Trophoblast cell (in vitro differentiated cells and primary cell): ENCODE results near the gene PDE1A.

Experiments
- DNase-seq, 2 donors: peaks; one replicate each; pipeline ENCODE4 v3.0.0-alpha.2; 2016
- H2AFZ ChIP-seq: 2 replicates; pipeline ENCODE4 v1.6.1; 2013; ENCODE audit warnings: low read length, moderate library complexity, mild to moderate bottlenecking; ENCODE audit not compliant: insufficient read depth, poor library complexity
- H2AK5ac ChIP-seq: 2 replicates; pipeline ENCODE4 v1.6.1; 2013; ENCODE audit warnings: mild to moderate bottlenecking, low read length
- H2BK120ac ChIP-seq: 2 replicates; pipeline ENCODE4 v1.6.1; 2013; ENCODE audit warnings: low read length, mild to moderate bottlenecking, moderate library complexity; ENCODE audit not compliant: insufficient read depth, poor library complexity
- H2BK12ac ChIP-seq: 2 replicates; pipeline ENCODE4 v1.6.1; 2013; ENCODE audit warnings: mild to moderate bottlenecking, low read length, moderate library complexity
- H2BK5ac ChIP-seq: 2 replicates; pipeline ENCODE4 v1.6.1; 2013; ENCODE audit warnings: low read length, low read depth, moderate library complexity, mild to moderate bottlenecking; ENCODE audit not compliant: poor library complexity
- H3K14ac ChIP-seq: 2 replicates; pipeline ENCODE4 v1.6.1; 2013; ENCODE audit warnings: mild to moderate bottlenecking, low read length
- H3K18ac ChIP-seq: 2 replicates; pipeline ENCODE4 v1.6.1; 2013; ENCODE audit warnings: mild to moderate bottlenecking, low read length
- H3K23ac ChIP-seq: 2 replicates; pipeline ENCODE4 v1.6.1; 2013; ENCODE audit warnings: low read length
- H3K27ac ChIP-seq: 2 replicates; pipeline ENCODE4 v1.5.1; 2013; ENCODE audit warnings: low read depth, mild to moderate bottlenecking, inconsistent platforms, low read length, moderate library complexity
- H3K27me3 ChIP-seq: 2 replicates; pipeline ENCODE4 v1.6.1; 2013; ENCODE audit warnings: inconsistent platforms, mild to moderate bottlenecking, low read length, moderate library complexity; ENCODE audit not compliant: insufficient read depth
- H3K36me3 ChIP-seq, 2 experiments: 1 replicate in 1 of 2; 2 replicates in 1 of 2; pipeline ENCODE4 v1.6.1; 2013; ENCODE audit warnings: low read length in 2 of 2, mild to moderate bottlenecking in 2 of 2, moderate library complexity in 1 of 2; ENCODE audit not compliant: insufficient read depth in 2 of 2, control insufficient read depth in 1 of 2
- H3K4ac ChIP-seq: 2 replicates; pipeline ENCODE4 v1.6.1; 2013; ENCODE audit warnings: low read depth, mild to moderate bottlenecking, low read length, moderate library complexity
- H3K4me1 ChIP-seq, 2 experiments: 1 replicate in 1 of 2; 2 replicates in 1 of 2; pipeline ENCODE4 v1.6.1; 2013; ENCODE audit warnings: low read length in 2 of 2, mild to moderate bottlenecking in 2 of 2, moderate library complexity in 1 of 2; ENCODE audit not compliant: insufficient read depth in 2 of 2, control insufficient read depth in 1 of 2
- H3K4me2 ChIP-seq: 2 replicates; pipeline ENCODE4 v1.6.1; 2013; ENCODE audit warnings: inconsistent platforms, mild to moderate bottlenecking, low read length, moderate library complexity
- H3K4me3 ChIP-seq: 2 replicates; pipeline ENCODE4 v1.5.1; 2013; ENCODE audit warnings: mild to moderate bottlenecking, low read depth, low read length, inconsistent platforms
- H3K79me1 ChIP-seq: one replicate; pipeline ENCODE4 v1.6.1; 2013; ENCODE audit warnings: low read length
- H3K79me2 ChIP-seq: 2 replicates; pipeline ENCODE4 v1.6.1; 2013; ENCODE audit warnings: low read length, mild to moderate bottlenecking; ENCODE audit not compliant: control insufficient read depth, insufficient read depth, poor library complexity
- H3K9ac ChIP-seq: 2 replicates; pipeline ENCODE4 v1.6.1; 2013; ENCODE audit warnings: mild to moderate bottlenecking, low read length
- H3K9me3 ChIP-seq: 2 replicates; pipeline ENCODE4 v1.6.1; 2013; ENCODE audit warnings: low read depth, mild to moderate bottlenecking, control low read depth, inconsistent platforms, low read length; ENCODE audit not compliant: insufficient read depth
- H4K12ac ChIP-seq: 2 replicates; pipeline ENCODE4 v1.6.1; 2013; ENCODE audit warnings: low read depth, mild to moderate bottlenecking, low read length, moderate library complexity
- H4K8ac ChIP-seq: 2 replicates; pipeline ENCODE4 v1.6.1; 2013; ENCODE audit warnings: low read depth, mild to moderate bottlenecking, low read length, moderate library complexity
- H4K91ac ChIP-seq: one replicate; pipeline ENCODE4 v1.6.1; 2013; ENCODE audit warnings: low read depth, mild to moderate bottlenecking, low read length, moderate library complexity
- WGBS: extraction: QIAGEN DNeasy Blood & Tissue Kit; methylation state at CpG from one replicate; pipeline ENCODE4 v1.1.7; 2013; ENCODE audit warnings: missing lambda C conversion rate; ENCODE audit not compliant: insufficient read length, insufficient coverage; ENCODE audit errors: extremely low coverage; 5-methylcytosine and 5-hydroxymethylcytosine counted together

PDE1A gene

GRCh38 chr2:182259629-182260150, 167.1 kb downstream of the PDE1A start:
- no peak overlapping the region for H4K12ac ChIP-seq
- no peak overlapping the region for H3K14ac ChIP-seq
- H4K91ac ChIP-seq, result no peak overlapping the region
- no peak for DNase-seq
- H3K79me2 ChIP-seq, result no peaks in the 10 kb centered on the region
- H3K27me3 ChIP-seq, result no peaks in the 10 kb centered on the region
- no peak overlapping the region for H2BK12ac ChIP-seq
- H4K8ac ChIP-seq, result no peak overlapping the region
- no peaks in the 10 kb centered on the region for H3K4me1 ChIP-seq
- H3K9ac ChIP-seq, result no peak overlapping the region
- H2BK120ac ChIP-seq, result no peak overlapping the region
- H3K4me2 ChIP-seq, result no peak overlapping the region
- WGBS, result no CpG with 5 or more reads among the region's 4 CpGs
- H2AFZ ChIP-seq, result no peak overlapping the region
- H3K23ac ChIP-seq, result no peak overlapping the region
- no peaks in the 10 kb centered on the region for H3K79me1 ChIP-seq
- H3K18ac ChIP-seq, result no peak overlapping the region
- H3K9me3 ChIP-seq, result no peaks in the 10 kb centered on the region
- no peak overlapping the region for H3K27ac ChIP-seq
- no peak overlapping the region for H2AK5ac ChIP-seq
- H3K4me3 ChIP-seq, result no peak overlapping the region
- no peak overlapping the region for H3K4ac ChIP-seq
- H3K36me3 ChIP-seq, result no peaks in the 10 kb centered on the region
- H2BK5ac ChIP-seq, result no peak overlapping the region

DNA sequence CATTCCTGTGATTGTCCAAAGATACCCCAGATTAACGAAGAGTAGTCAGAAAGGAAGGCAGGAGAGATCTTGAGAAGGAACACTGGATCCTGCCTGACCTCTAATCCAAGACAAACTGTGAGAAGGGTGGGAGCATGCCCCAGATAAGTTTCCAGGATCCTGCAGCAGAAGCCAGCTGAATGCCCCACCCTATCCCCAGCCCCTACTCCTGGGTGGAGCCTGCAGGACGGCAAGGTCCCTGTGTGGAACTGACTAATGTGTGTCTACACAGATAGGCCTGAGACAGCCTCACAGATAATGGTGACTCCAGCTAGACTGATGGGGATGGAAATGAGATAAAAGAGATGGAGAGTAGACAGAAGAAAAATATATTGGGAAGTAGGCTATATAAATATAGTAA, 174.3 kb downstream of the PDE1A start:
- Histone ChIP-seq H2BK5ac (no peak overlapping the region), H3K79me2 (no peaks in the 10 kb centered on the region), H4K8ac (no peak overlapping the region), H3K4me2 (no peak overlapping the region), H2AFZ (no peak overlapping the region), H2BK120ac (no peak overlapping the region), H4K12ac (no peak overlapping the region), H3K14ac (no peak overlapping the region), H3K18ac (no peak overlapping the region), H3K4me1 (no peaks in the 10 kb centered on the region), H4K91ac (no peak overlapping the region), H3K9me3 (no peaks in the 10 kb centered on the region), H3K36me3 (no peaks in the 10 kb centered on the region), H3K27ac (no peak overlapping the region), H3K9ac (no peak overlapping the region), H3K27me3 (no peaks in the 10 kb centered on the region), H3K4me3 (no peak overlapping the region), H3K23ac (no peak overlapping the region), H2BK12ac (no peak overlapping the region), H3K79me1 (no peaks in the 10 kb centered on the region), H2AK5ac (no peak overlapping the region), H3K4ac (no peak overlapping the region)
- WGBS, result no CpG with 5 or more reads among the region's 2 CpGs
- DNase-seq, result no peak

- WGBS, result no CpG with 5 or more reads among the region's 2 CpGs
- no peak overlapping the region for H3K9ac ChIP-seq
- peaks cover 0 to 2% of the 10 kb centered on the region in 2 experiments for H3K4me1 ChIP-seq
- no peaks in the 10 kb centered on the region for H3K36me3 ChIP-seq
- no peak overlapping the region for H2AK5ac ChIP-seq
- no peak overlapping the region for H2AFZ ChIP-seq
- no peak overlapping the region for H4K8ac ChIP-seq
- no peaks in the 10 kb centered on the region for H3K9me3 ChIP-seq
- no peak overlapping the region for H4K12ac ChIP-seq
- no peak overlapping the region for H3K18ac ChIP-seq
- no peaks in the 10 kb centered on the region for H3K79me2 ChIP-seq
- H2BK12ac ChIP-seq, result no peak overlapping the region
- H2BK5ac ChIP-seq, result no peak overlapping the region
- H3K79me1 ChIP-seq, result no peaks in the 10 kb centered on the region
- no peak overlapping the region for H3K4ac ChIP-seq
- no peak overlapping the region for H3K23ac ChIP-seq
- H4K91ac ChIP-seq, result no peak overlapping the region
- H2BK120ac ChIP-seq, result no peak overlapping the region
- no peak overlapping the region for H3K4me2 ChIP-seq
- H3K14ac ChIP-seq, result no peak overlapping the region
- no peaks in the 10 kb centered on the region for H3K27me3 ChIP-seq
- DNase-seq, result no peak
- H3K4me3 ChIP-seq, result no peak overlapping the region
- no peak overlapping the region for H3K27ac ChIP-seq
Observed at GRCh38 chr2:182248898-182249297, 177.9 kb downstream of the PDE1A start.

GRCh38 chr2:182248362-182248761, 178.5 kb downstream of the PDE1A start:
- Histone ChIP-seq H3K4ac (no peak overlapping the region), H3K4me3 (no peak overlapping the region), H3K36me3 (no peaks in the 10 kb centered on the region), H4K8ac (no peak overlapping the region), H3K27ac (no peak overlapping the region), H2AFZ (no peak overlapping the region), H3K4me1 (peaks cover 0 to 2% of the 10 kb centered on the region in 2 experiments), H3K14ac (no peak overlapping the region), H3K79me2 (no peaks in the 10 kb centered on the region), H2BK120ac (no peak overlapping the region), H2AK5ac (no peak overlapping the region), H3K27me3 (no peaks in the 10 kb centered on the region), H4K91ac (no peak overlapping the region), H3K4me2 (no peak overlapping the region), H3K23ac (no peak overlapping the region), H3K79me1 (no peaks in the 10 kb centered on the region), H3K9me3 (no peaks in the 10 kb centered on the region), H2BK5ac (no peak overlapping the region), H4K12ac (no peak overlapping the region), H3K18ac (no peak overlapping the region), H2BK12ac (no peak overlapping the region), H3K9ac (no peak overlapping the region)
- WGBS, result no CpG with 5 or more reads among the region's 6 CpGs
- no peak for DNase-seq
